NCI-H1694 treated with DMSO at 0.1 percent for 48 hours (cell line): ENCODE results near the gene MDM1.

Experiments
- DNase-seq: peaks from one replicate; lab custom pipeline; 2025; lab: John Stamatoyannopoulos, UW

The MDM1 gene

GRCh38 chr12:68356060-68356695, 24.0 kb upstream of the MDM1 start:
- no peak for DNase-seq

- DNase-seq, result no peak
Measured at GRCh38 chr12:68354977-68355541, 22.9 kb upstream of the MDM1 start.

GRCh38 chr12:68352067-68352466, 19.9 kb upstream of the MDM1 start:
- DNase-seq, result no peak

GRCh38 chr12:68350753-68351152, 18.6 kb upstream of the MDM1 start:
- DNase-seq, result no peak

GRCh38 chr12:68349921-68350606, 17.9 kb upstream of the MDM1 start:
- no peak for DNase-seq

GRCh38 chr12:68349220-68349621, 17.1 kb upstream of the MDM1 start:
- no peak for DNase-seq

GRCh38 chr12:68348419-68348818, 16.3 kb upstream of the MDM1 start:
- no peak for DNase-seq

GRCh38 chr12:68345763-68346162, 13.6 kb upstream of the MDM1 start:
- DNase-seq, result no peak

GRCh38 chr12:68344126-68344525, 12.0 kb upstream of the MDM1 start:
- DNase-seq, result no peak

GRCh38 chr12:68342966-68343365, 10.8 kb upstream of the MDM1 start:
- no peak for DNase-seq

GRCh38 chr12:68341822-68342221, 9.7 kb upstream of the MDM1 start:
- DNase-seq, result no peak

- DNase-seq, result no peak
Measured at GRCh38 chr12:68340404-68341270, 8.5 kb upstream of the MDM1 start.

- no peak for DNase-seq
Measured at GRCh38 chr12:68336889-68337303, 4.7 kb upstream of the MDM1 start.

- DNase-seq, result no peak
Measured at GRCh38 chr12:68335462-68335861, 3.3 kb upstream of the MDM1 start.

- no peak for DNase-seq
Measured at GRCh38 chr12:68334132-68334531, 2.0 kb upstream of the MDM1 start.

- DNase-seq, result no peak
Measured at GRCh38 chr12:68332728-68333630, 817 bp upstream of the MDM1 start.

GRCh38 chr12:68331500-68331868, 678 bp downstream of the MDM1 start:
- no peak for DNase-seq

GRCh38 chr12:68327896-68328295, 4.3 kb downstream of the MDM1 start:
- DNase-seq, result no peak

GRCh38 chr12:68326716-68327115, 5.4 kb downstream of the MDM1 start:
- no peak for DNase-seq

GRCh38 chr12:68325966-68326365, 6.2 kb downstream of the MDM1 start:
- DNase-seq, result no peak

GRCh38 chr12:68324531-68324930, 7.6 kb downstream of the MDM1 start:
- no peak for DNase-seq

GRCh38 chr12:68321140-68321539, 11.0 kb downstream of the MDM1 start:
- DNase-seq, result no peak
